HEK293 (cell line): Measurements from ENCODE around the gene PCDH9.

Experiments used
- CTCF ChIA-PET: fragments of 350-600 bp; formaldehyde crosslinking; extraction: SDS; loops from one replicate; lab custom pipeline; 2021; ENCODE audit warnings: antibody characterized with exemption; lab: Yijun Ruan, JAX
- POLR2A ChIA-PET: fragments of 300-600 bp; formaldehyde crosslinking; extraction: SDS; loops from one replicate; lab custom pipeline; 2020; ENCODE audit warnings: antibody characterized with exemption, inconsistent platforms; lab: Yijun Ruan, JAX
- H3K27ac ChIP-seq: fragments of 200-500 bp; sonication (Bioruptor generic); 2 replicates; pipeline ENCODE4 v1.5.1; 2014; ENCODE audit warnings: low read depth, low read length, control low read depth, inconsistent platforms; ENCODE audit errors: extremely low read depth
- H3K36me3 ChIP-seq, 2 experiments: fragments of 200-500 bp in 1 of 2; sonication (Bioruptor generic) in 1 of 2; 1 replicate in 1 of 2; 2 replicates in 1 of 2; pipeline ENCODE4 v1.5.1; 2014 to 2017; ENCODE audit warnings: inconsistent platforms in 2 of 2, low read length in 2 of 2; ENCODE audit not compliant: control insufficient read depth in 2 of 2, insufficient read depth in 1 of 2
- H3K4me1 ChIP-seq: fragments of 200-500 bp; sonication (Bioruptor generic); 2 replicates; pipeline ENCODE4 v1.5.1; 2014; ENCODE audit warnings: mild to moderate bottlenecking, low read length, inconsistent platforms; ENCODE audit not compliant: control insufficient read depth, insufficient read depth
- H3K4me3 ChIP-seq: 2 replicates; pipeline ENCODE4 v1.5.1; 2011; ENCODE audit warnings: low read depth, mild to moderate bottlenecking, control low read depth, low read length, moderate library complexity
- H3K9me3 ChIP-seq: fragments of 200-500 bp; sonication (Bioruptor generic); 2 replicates; pipeline ENCODE4 v1.5.1; 2014; ENCODE audit warnings: low read depth, low read length, inconsistent platforms; ENCODE audit not compliant: control insufficient read depth, insufficient read depth
- HOXD13 ChIP-seq: sonication (generic); formaldehyde crosslinking; IDR thresholded peaks from 2 replicates; pipeline ENCODE4 v1.8.0; 2022; ENCODE audit warnings: missing genetic modification reagents, borderline replicate concordance
- PRDM6 ChIP-seq: fragments of 450-650 bp; formaldehyde crosslinking; IDR thresholded peaks from 2 replicates; pipeline ENCODE4 v1.5.1; 2017; ENCODE audit warnings: missing biosample characterization, missing genetic modification characterization
- RBAK ChIP-seq: fragments of 450-650 bp; formaldehyde crosslinking; IDR thresholded peaks from 2 replicates; pipeline ENCODE4 v1.5.1; 2016; ENCODE audit warnings: missing biosample characterization, missing genetic modification characterization
- ZNF121 ChIP-seq: fragments of 450-650 bp; formaldehyde crosslinking; IDR thresholded peaks from 2 replicates; pipeline ENCODE4 v1.5.1; 2016; ENCODE audit warnings: missing biosample characterization, missing genetic modification characterization
- ZNF169 ChIP-seq: fragments of 450-650 bp; formaldehyde crosslinking; IDR thresholded peaks from 2 replicates; pipeline ENCODE4 v1.5.1; 2016; ENCODE audit warnings: missing biosample characterization, missing genetic modification characterization
- ZNF311 ChIP-seq: fragments of 450-650 bp; formaldehyde crosslinking; IDR thresholded peaks from 2 replicates; pipeline ENCODE4 v1.5.1; 2017; ENCODE audit warnings: missing biosample characterization, missing genetic modification characterization, borderline replicate concordance
- ZNF335 ChIP-seq: fragments of 450-650 bp; formaldehyde crosslinking; conservative IDR thresholded peaks from 2 replicates; pipeline ENCODE4 v1.5.1; 2016; ENCODE audit warnings: missing biosample characterization, missing genetic modification characterization
- ZNF341 ChIP-seq: fragments of 450-650 bp; formaldehyde crosslinking; IDR thresholded peaks from 2 replicates; pipeline ENCODE4; 2016; ENCODE audit warnings: low read depth, missing biosample characterization, missing genetic modification characterization
- ZNF354C ChIP-seq: fragments of 450-650 bp; formaldehyde crosslinking; IDR thresholded peaks from 2 replicates; pipeline ENCODE4 v1.5.1; 2016; ENCODE audit warnings: missing biosample characterization, missing genetic modification characterization, low read depth, borderline replicate concordance
- ZNF473 ChIP-seq: fragments of 450-650 bp; formaldehyde crosslinking; IDR thresholded peaks from 2 replicates; pipeline ENCODE4 v1.5.1; 2017; ENCODE audit warnings: missing biosample characterization, missing genetic modification characterization
- ZNF558 ChIP-seq: fragments of 450-650 bp; formaldehyde crosslinking; IDR thresholded peaks from 2 replicates; pipeline ENCODE4 v1.5.1; 2016; ENCODE audit warnings: missing biosample characterization, missing genetic modification characterization
- ZNF670 ChIP-seq: fragments of 450-650 bp; formaldehyde crosslinking; IDR thresholded peaks from 2 replicates; pipeline ENCODE4 v1.5.1; 2016; ENCODE audit warnings: missing biosample characterization, missing genetic modification characterization, low read depth
- ZNF707 ChIP-seq: fragments of 450-650 bp; formaldehyde crosslinking; IDR thresholded peaks from 2 replicates; pipeline ENCODE4 v1.5.1; 2016; ENCODE audit warnings: missing biosample characterization, missing genetic modification characterization
- ZNF843 ChIP-seq: fragments of 450-650 bp; formaldehyde crosslinking; IDR thresholded peaks from 2 replicates; pipeline ENCODE4 v1.5.1; 2016; ENCODE audit warnings: missing biosample characterization, missing genetic modification characterization
- ZSCAN4 ChIP-seq: fragments of 450-650 bp; formaldehyde crosslinking; IDR thresholded peaks from 2 replicates; pipeline ENCODE4 v1.5.1; 2017; ENCODE audit warnings: missing biosample characterization, missing genetic modification characterization
- TF ChIP-seq, protein P1 (sequence below): fragments of 450-650 bp; formaldehyde crosslinking; IDR thresholded peaks from 2 replicates; pipeline ENCODE4 v1.5.1; 2016; ENCODE audit warnings: missing biosample characterization, missing genetic modification characterization
- TF ChIP-seq, protein P2 (sequence below): sonication (generic); formaldehyde crosslinking; IDR thresholded peaks from 2 replicates; pipeline ENCODE4 v1.8.1; 2022; ENCODE audit warnings: mild to moderate bottlenecking, moderate library complexity, missing genetic modification reagents

Gene PCDH9

DNA sequence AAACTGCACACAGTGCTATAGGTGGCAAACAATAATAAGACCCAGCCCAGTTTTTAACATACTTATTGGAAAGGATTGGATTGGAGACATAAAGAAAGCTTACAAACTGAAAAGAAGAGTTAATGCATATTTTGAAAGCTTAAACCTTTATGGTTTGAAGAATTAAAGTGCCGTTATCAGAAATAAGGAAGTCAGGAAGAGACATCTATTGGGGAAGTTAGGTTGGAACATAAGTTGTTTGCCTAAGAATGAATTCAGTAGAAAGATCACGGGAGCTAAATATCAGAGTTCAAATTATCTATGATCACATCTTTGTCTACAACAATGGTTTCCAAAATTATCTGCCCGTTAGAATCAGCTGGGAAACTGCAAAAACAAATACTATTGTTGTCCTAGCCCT lies 767.9 kb downstream of the PCDH9 start:
- POLR2A ChIA-PET = no interaction called here
- Histone ChIP-seq H3K9me3 (no peaks in the 10 kb centered on the region), H3K36me3 (no peaks in the 10 kb centered on the region), H3K4me1 (no peaks in the 10 kb centered on the region), H3K27ac (no peak overlapping the region), H3K4me3 (no peak overlapping the region)
- TF ChIP-seq ZNF473 (tag by site-specific recombination) (no peak), ZNF335 (tag by site-specific recombination) (no peak), PRDM6 (no peak), ZNF341 (no peak), RBAK (tag by site-specific recombination) (no peak), ZNF311 (no peak), ZNF843 (tag by site-specific recombination) (no peak)
- CTCF ChIA-PET = interaction anchor here (0.6 kb wide), 1 partner anchor 105 kb away, joined by 4 read pairs; no protein-coding TSS in a partner anchor

GRCh38 chr13:66461021-66461420 lies 769.1 kb downstream of the PCDH9 start:
- Histone ChIP-seq H3K9me3 (no peaks in the 10 kb centered on the region), H3K4me1 (no peaks in the 10 kb centered on the region), H3K4me3 (no peak overlapping the region), H3K27ac (no peak overlapping the region), H3K36me3 (no peaks in the 10 kb centered on the region)
- no peak for TF ChIP-seq RBAK (tag by site-specific recombination)
- TF ChIP-seq ZNF707 (tag by site-specific recombination) = no peak
- TF ChIP-seq ZNF558 (tag by site-specific recombination) = no peak
- no peak for TF ChIP-seq ZNF169 (tag by site-specific recombination)
- no peak for TF ChIP-seq ZNF670 (tag by site-specific recombination)
- ChIA-PET POLR2A (no interaction called here), CTCF (no interaction called here)

GRCh38 chr13:66459634-66460033 lies 770.5 kb downstream of the PCDH9 start:
- ChIA-PET POLR2A (no interaction called here), CTCF (no interaction called here)
- no peak overlapping the region for H3K4me3 ChIP-seq
- no peak overlapping the region for H3K27ac ChIP-seq
- H3K4me1 ChIP-seq = no peaks in the 10 kb centered on the region
- H3K9me3 ChIP-seq = no peaks in the 10 kb centered on the region
- TF ChIP-seq, protein P1, sequence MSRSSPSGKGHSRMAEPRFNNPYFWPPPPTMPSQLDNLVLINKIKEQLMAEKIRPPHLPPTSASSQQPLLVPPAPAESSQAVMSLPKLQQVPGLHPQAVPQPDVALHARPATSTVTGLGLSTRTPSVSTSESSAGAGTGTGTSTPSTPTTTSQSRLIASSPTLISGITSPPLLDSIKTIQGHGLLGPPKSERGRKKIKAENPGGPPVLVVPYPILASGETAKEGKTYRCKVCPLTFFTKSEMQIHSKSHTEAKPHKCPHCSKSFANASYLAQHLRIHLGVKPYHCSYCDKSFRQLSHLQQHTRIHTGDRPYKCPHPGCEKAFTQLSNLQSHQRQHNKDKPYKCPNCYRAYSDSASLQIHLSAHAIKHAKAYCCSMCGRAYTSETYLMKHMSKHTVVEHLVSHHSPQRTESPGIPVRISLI = no peak
- no peak for TF ChIP-seq HOXD13 (CRISPR knock-in tag)
- no peaks in the 10 kb centered on the region for H3K36me3 ChIP-seq

GRCh38 chr13:66459143-66459542 lies 771.0 kb downstream of the PCDH9 start:
- Histone ChIP-seq H3K9me3 (no peaks in the 10 kb centered on the region), H3K4me3 (no peak overlapping the region), H3K36me3 (no peaks in the 10 kb centered on the region), H3K4me1 (no peaks in the 10 kb centered on the region), H3K27ac (no peak overlapping the region)
- POLR2A ChIA-PET = no interaction called here
- TF ChIP-seq ZNF121 (tag by site-specific recombination) (no peak), ZNF354C (tag by site-specific recombination) (no peak), ZNF843 (tag by site-specific recombination) (no peak), ZSCAN4 (tag by site-specific recombination) (no peak)
- TF ChIP-seq, protein P2, sequence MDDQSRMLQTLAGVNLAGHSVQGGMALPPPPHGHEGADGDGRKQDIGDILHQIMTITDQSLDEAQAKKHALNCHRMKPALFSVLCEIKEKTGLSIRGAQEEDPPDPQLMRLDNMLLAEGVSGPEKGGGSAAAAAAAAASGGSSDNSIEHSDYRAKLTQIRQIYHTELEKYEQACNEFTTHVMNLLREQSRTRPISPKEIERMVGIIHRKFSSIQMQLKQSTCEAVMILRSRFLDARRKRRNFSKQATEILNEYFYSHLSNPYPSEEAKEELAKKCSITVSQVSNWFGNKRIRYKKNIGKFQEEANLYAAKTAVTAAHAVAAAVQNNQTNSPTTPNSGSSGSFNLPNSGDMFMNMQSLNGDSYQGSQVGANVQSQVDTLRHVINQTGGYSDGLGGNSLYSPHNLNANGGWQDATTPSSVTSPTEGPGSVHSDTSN (CRISPR knock-in tag) = no peak
- CTCF ChIA-PET = no interaction called here
